ENCODE data around the gene AFF3. TPM values are rescaled to one million over a fixed set of nuclear protein-coding genes. Genes with fewer than 3 reads are reported as not detected.

The AFF3 gene
- total RNA-seq, 1 experiment from 2014 or later: 0.22 TPM

- Histone ChIP-seq H3K4me1 (ENCODE audit: insufficient read depth, low read length) (no peaks in the 10 kb centered on the region), H2BK120ac (ENCODE audit: low read depth, low read length, poor library complexity, severe bottlenecking) (no peak overlapping the region), H4K20me1 (ENCODE audit: control insufficient read depth, insufficient read depth, insufficient read length) (no peaks in the 10 kb centered on the region), H2BK15ac (ENCODE audit: low read depth, low read length) (no peak overlapping the region), H3K18ac (ENCODE audit: insufficient read length, low read depth, low read length) (no peak overlapping the region), H4K8ac (replicated peaks; ENCODE audit: insufficient read length, low read depth, low read length) (no peak overlapping the region), H3K79me1 (ENCODE audit: insufficient read depth, low read depth, low read length, poor library complexity, severe bottlenecking) (no peaks in the 10 kb centered on the region), H3K27me3 (ENCODE audit: insufficient read depth, low read length) (no peaks in the 10 kb centered on the region), H3K79me2 (ENCODE audit: insufficient read depth, low read length) (no peaks in the 10 kb centered on the region), H3K23ac (ENCODE audit: insufficient read length, low read depth, low read length) (no peak overlapping the region), H3K23me2 (ENCODE audit: insufficient read length, low read depth, low read length, poor library complexity, severe bottlenecking) (no peaks in the 10 kb centered on the region), H3K4me2 (ENCODE audit: insufficient read depth, insufficient read length, low read length) (no peak overlapping the region), H2BK20ac (ENCODE audit: low read depth, low read length, poor library complexity, severe bottlenecking) (no peak overlapping the region), H2BK12ac (ENCODE audit: insufficient read length, low read depth, low read length) (no peak overlapping the region), H4K91ac (ENCODE audit: insufficient read length, low read depth, low read length) (no peak overlapping the region), H3K14ac (ENCODE audit: insufficient read depth, low read length) (no peak overlapping the region), H2AFZ (ENCODE audit: low read length) (no peak overlapping the region), H2AK5ac (ENCODE audit: insufficient read length, low read length) (no peak overlapping the region), H3K9ac (ENCODE audit: extremely low read depth, insufficient read length, low read length) (no peak overlapping the region), H3K4ac (ENCODE audit: low read depth, low read length) (no peak overlapping the region), H4K5ac (ENCODE audit: insufficient read length, low read depth, low read length) (no peak overlapping the region), H3K56ac (ENCODE audit: insufficient read length, low read depth, low read length) (no peak overlapping the region), H2BK5ac (ENCODE audit: insufficient read length, low read length) (no peak overlapping the region), H3T11ph (ENCODE audit: low read length) (no peak overlapping the region), H3K27ac (ENCODE audit: insufficient read length, low read depth, low read length) (no peak overlapping the region), H3K9me3 (ENCODE audit: control insufficient read depth, low read depth, low read length) (no peaks in the 10 kb centered on the region)
- no peak for TF ChIP-seq CTCF (conservative IDR thresholded peaks at IDR 0.05)
- Mint-ChIP-seq H3K4me3 (no peak overlapping the region), H3K27me3 (ENCODE audit: low read depth) (peaks cover 2% of the 10 kb centered on the region), H3K9me3 (no peaks in the 10 kb centered on the region), H3K4me1 (peaks cover 0 to 6% of the 10 kb centered on the region in 2 experiments; a peak in 1 of 4 replicates), H3K27ac (no peak overlapping the region), H3K36me3 (ENCODE audit: insufficient read depth in 1 of 3, low read depth in 3 of 3) (no peaks in the 10 kb centered on the region)
- WGBS (ENCODE audit: extremely low coverage, insufficient read length, low lambda C conversion rate): no CpG with 5 or more reads among the region's 3 CpGs
- no peak for DNase-seq
Observed at GRCh38 chr2:99938250-99938649, 204.1 kb downstream of the AFF3 start.
